ENCODE results near the gene PIP4P1. TPM values are rescaled to one million over a fixed set of nuclear protein-coding genes. Genes with fewer than 3 reads are reported as not detected.
A peak's percentile ranks its signal among the peaks of the same experiment; 100 is the strongest.

PIP4P1 gene
- total and polyA plus RNA-seq, 2 of the 13 experiments (the other 11 are each of a cell fraction or from before 2014, with no cell fraction given), result 33.4 to 47.0 TPM

- TF ChIP-seq MAX (IDR thresholded peaks at IDR 0.05) (peak; percentile 39; the same call in 1 of the 2 replicates), ZNF709 (CRISPR knock-in tag; IDR thresholded peaks at IDR 0.05) (peak; percentile 73; the same call in 1 of the 2 replicates), ZNF777 (CRISPR knock-in tag; IDR thresholded peaks at IDR 0.05) (peak; percentile 27; the same call in 1 of the 2 replicates), ZNF839 (CRISPR knock-in tag; IDR thresholded peaks at IDR 0.05; ENCODE audit: borderline replicate concordance) (no peak), BRCA1 (CRISPR knock-in tag; IDR thresholded peaks at IDR 0.05) (0 out of 2 replicates have a peak, but pooled peaks have one; percentile 22), PHF20 (CRISPR knock-in tag; IDR thresholded peaks at IDR 0.05) (peak; percentile 45), ATF1 (CRISPR knock-in tag; IDR thresholded peaks at IDR 0.05) (no peak), SOX13 (IDR thresholded peaks at IDR 0.05) (no peak), SOX13 (CRISPR knock-in tag; conservative IDR thresholded peaks at IDR 0.05 in 1 of 2, IDR thresholded peaks at IDR 0.05 in 1 of 2) (0 out of 4 replicates have a peak, but pooled peaks of 1 of the 2 experiments have one; percentile 27), ZNF232 (CRISPR knock-in tag; IDR thresholded peaks at IDR 0.05; ENCODE audit: borderline replicate concordance) (no peak), KLF15 (CRISPR knock-in tag; IDR thresholded peaks at IDR 0.05; ENCODE audit: borderline replicate concordance) (0 out of 2 replicates have a peak, but pooled peaks have one; percentile 13), ZNF30 (CRISPR knock-in tag; IDR thresholded peaks at IDR 0.05) (0 out of 2 replicates have a peak, but pooled peaks have one; percentile 31), SKI (IDR thresholded peaks at IDR 0.05; ENCODE audit: partially characterized antibody) (peak; percentile 66), ZNF512B (CRISPR knock-in tag; IDR thresholded peaks at IDR 0.05; ENCODE audit: borderline replicate concordance) (peak; percentile 52; the same call in 1 of the 2 replicates), ZNF724P (CRISPR knock-in tag; IDR thresholded peaks at IDR 0.05; ENCODE audit: borderline replicate concordance) (0 out of 2 replicates have a peak, but pooled peaks have one; percentile 15), SIN3B (IDR thresholded peaks at IDR 0.05; ENCODE audit: low read length) (no peak), TBX2 (CRISPR knock-in tag; IDR thresholded peaks at IDR 0.05; ENCODE audit: borderline replicate concordance) (peak; percentile 15; the same call in 1 of the 2 replicates), CCDC6 (CRISPR knock-in tag; IDR thresholded peaks at IDR 0.05) (0 out of 2 replicates have a peak, but pooled peaks have one; percentile 29), ZNF644 (CRISPR knock-in tag; IDR thresholded peaks at IDR 0.05; ENCODE audit: low read depth) (0 out of 2 replicates have a peak, but pooled peaks have one; percentile 51), ZNF746 (CRISPR knock-in tag; IDR thresholded peaks at IDR 0.05) (0 out of 2 replicates have a peak, but pooled peaks have one; percentile 24), NFATC3 (CRISPR knock-in tag; IDR thresholded peaks at IDR 0.05) (no peak), FOXK1 (CRISPR knock-in tag; IDR thresholded peaks at IDR 0.05; ENCODE audit: borderline replicate concordance, low read depth) (0 out of 2 replicates have a peak, but pooled peaks have one; percentile 9), MTERF4 (CRISPR knock-in tag; IDR thresholded peaks at IDR 0.05) (peak; percentile 94; the same call in 1 of the 2 replicates), TFDP2 (CRISPR knock-in tag; IDR thresholded peaks at IDR 0.05) (peak; percentile 71), ZSCAN21 (CRISPR knock-in tag; IDR thresholded peaks at IDR 0.05; ENCODE audit: borderline replicate concordance) (0 out of 2 replicates have a peak, but pooled peaks have one; percentile 1)
These were observed 8.8 kb upstream of the PIP4P1 start (continued) for GRCh38 chr14:20469890-20470602.
